ENCODE measurements around the gene SLC5A10. TPM values are rescaled to one million over a fixed set of nuclear protein-coding genes. Genes with fewer than 3 reads are reported as not detected.
"Not testable (repeated sequence)": the region's sequence is repeated elsewhere in the genome, so short reads cannot be mapped to it uniquely, and the experiment has no call there.

Gene SLC5A10
- total RNA-seq, 1 donor from 2014 or later = not detected

- no peak for DNase-seq
These were observed 4.1 kb upstream of the SLC5A10 start for GRCh38 chr17:18947866-18948265.

- DNase-seq = no peak
These were observed 3.4 kb upstream of the SLC5A10 start for GRCh38 chr17:18948476-18949006.

- no peak for DNase-seq
These were observed 2.4 kb upstream of the SLC5A10 start for GRCh38 chr17:18949566-18949965.

GRCh38 chr17:18950346-18950745 lies 1.6 kb upstream of the SLC5A10 start:
- DNase-seq = no peak

GRCh38 chr17:18950944-18951905 lies 740 bp upstream of the SLC5A10 start:
- no peak for DNase-seq

GRCh38 chr17:18953231-18953728 lies 1.3 kb downstream of the SLC5A10 start:
- DNase-seq = no peak

GRCh38 chr17:18954321-18954720 lies 2.4 kb downstream of the SLC5A10 start:
- no peak for DNase-seq

- no peak for DNase-seq
These were observed 3.0 kb downstream of the SLC5A10 start for GRCh38 chr17:18955009-18955408.

GRCh38 chr17:18956021-18956420 lies 4.1 kb downstream of the SLC5A10 start:
- not testable (repeated sequence) for DNase-seq

- DNase-seq = no peak
These were observed 4.6 kb downstream of the SLC5A10 start for GRCh38 chr17:18956581-18956980.

GRCh38 chr17:18957831-18958230 lies 5.9 kb downstream of the SLC5A10 start:
- no peak for DNase-seq

GRCh38 chr17:18958611-18959010 lies 6.6 kb downstream of the SLC5A10 start:
- no peak for DNase-seq

GRCh38 chr17:18959071-18959844 lies 7.3 kb downstream of the SLC5A10 start:
- DNase-seq = no peak

GRCh38 chr17:18959845-18960240 lies 7.9 kb downstream of the SLC5A10 start:
- no peak for DNase-seq

- no peak for DNase-seq
These were observed 8.3 kb downstream of the SLC5A10 start for GRCh38 chr17:18960241-18960665.

- DNase-seq = peak; percentile 86
These were observed 9.0 kb downstream of the SLC5A10 start for GRCh38 chr17:18960803-18961511.

- DNase-seq = peak; percentile 25
These were observed 9.9 kb downstream of the SLC5A10 start for GRCh38 chr17:18961634-18962493.

- DNase-seq = no peak
These were observed 10.5 kb downstream of the SLC5A10 start for GRCh38 chr17:18962494-18962815.

- no peak for DNase-seq
These were observed 11.4 kb downstream of the SLC5A10 start for GRCh38 chr17:18963126-18964017.

- DNase-seq = no peak
These were observed 12.0 kb downstream of the SLC5A10 start for GRCh38 chr17:18964018-18964351.

GRCh38 chr17:18964550-18964949 lies 12.6 kb downstream of the SLC5A10 start:
- no peak for DNase-seq
